Endodermal cell (in vitro differentiated cells): Measurements from ENCODE around the gene TNFAIP2. TPM values are rescaled to one million over a fixed set of nuclear protein-coding genes. Genes with fewer than 3 reads are reported as not detected.
"Not testable (repeated sequence)": the region's sequence is repeated elsewhere in the genome, so short reads cannot be mapped to it uniquely, and the experiment has no call there.

Experiments
- DNase-seq: peaks from one replicate; pipeline ENCODE4 v3.0.0-alpha.2; 2017
- H3K27ac ChIP-seq: 2 replicates; pipeline ENCODE4 v1.5.1; 2013; ENCODE audit warnings: mild to moderate bottlenecking, low read depth, low read length, moderate library complexity
- H3K27me3 ChIP-seq: 2 replicates; pipeline ENCODE4 v1.6.1; 2013; ENCODE audit warnings: mild to moderate bottlenecking, low read length, moderate library complexity; ENCODE audit not compliant: insufficient read depth, control insufficient read depth, poor library complexity, severe bottlenecking
- H3K36me3 ChIP-seq: 2 replicates; pipeline ENCODE4 v1.7.0; 2013; ENCODE audit warnings: mild to moderate bottlenecking, low read length, moderate library complexity; ENCODE audit not compliant: control insufficient read depth, insufficient read depth
- H3K4me1 ChIP-seq: one replicate; pipeline ENCODE4 v1.7.0; 2013; ENCODE audit warnings: low read length; ENCODE audit not compliant: control insufficient read depth, insufficient read depth
- H3K4me3 ChIP-seq: 2 replicates; pipeline ENCODE4 v1.5.1; 2013; ENCODE audit warnings: mild to moderate bottlenecking, low read length, moderate library complexity
- H3K9ac ChIP-seq: 2 replicates; pipeline ENCODE4 v1.6.1; 2013; ENCODE audit warnings: mild to moderate bottlenecking, low read length, moderate library complexity; ENCODE audit not compliant: poor library complexity, severe bottlenecking; ENCODE audit errors: extremely low read depth
- H3K9me3 ChIP-seq: 2 replicates; pipeline ENCODE4 v1.6.1; 2013; ENCODE audit warnings: mild to moderate bottlenecking, low read length, moderate library complexity; ENCODE audit not compliant: control insufficient read depth
- H3K27ac Mint-ChIP-seq: 2 replicates; pipeline ENCODE4 v1.8.0; 2020; ENCODE audit warnings: mixed read lengths
- H3K27me3 Mint-ChIP-seq: 2 replicates; pipeline ENCODE4 v1.8.0; 2021; ENCODE audit warnings: mild to moderate bottlenecking, mixed read lengths; ENCODE audit not compliant: insufficient read depth
- H3K36me3 Mint-ChIP-seq: 2 replicates; pipeline ENCODE4 v1.8.0; 2020; ENCODE audit warnings: low read depth, mixed read lengths
- H3K4me1 Mint-ChIP-seq: 2 replicates; pipeline ENCODE4 v1.8.0; 2020; ENCODE audit warnings: mixed read lengths
- H3K4me3 Mint-ChIP-seq: 2 replicates; pipeline ENCODE4 v1.8.0; 2020; ENCODE audit warnings: mild to moderate bottlenecking, moderate library complexity, mixed read lengths
- H3K9me3 Mint-ChIP-seq: 2 replicates; pipeline ENCODE4 v1.8.0; 2020; ENCODE audit warnings: mild to moderate bottlenecking, mixed read lengths
- WGBS, 2 experiments: methylation state at CpG; one replicate each; pipeline versions ENCODE4 v1.1.5 to v1.1.7; 2013; ENCODE audit warnings: missing lambda C conversion rate in 2 of 2, mixed read lengths in 1 of 2; ENCODE audit not compliant: insufficient coverage in 1 of 2, insufficient read length in 1 of 2; 5-methylcytosine and 5-hydroxymethylcytosine counted together
- total RNA-seq, 2 donors: library from RNA; stranded (reverse); fragmentation: NEBNext Ultra II Directional in 1 of 2; extraction: Animal tissue kit (Norgen Biotek cat#: 25700) in 1 of 2; gene quantifications; 2 replicates in 1 of 2; 3 replicates in 1 of 2; pipeline ENCODE4 v1.2.1, GENCODE V29; 2021
- TF ChIP-seq, protein P1 (sequence below): fragments of 200-600 bp; sonication (generic); conservative IDR thresholded peaks from 2 replicates; pipeline ENCODE4 v1.5.0; 2021; ENCODE audit warnings: antibody characterized with exemption, mild to moderate bottlenecking

The TNFAIP2 gene
- total RNA-seq, 2 donors from 2014 or later: 16.8 to 19.4 TPM

DNA sequence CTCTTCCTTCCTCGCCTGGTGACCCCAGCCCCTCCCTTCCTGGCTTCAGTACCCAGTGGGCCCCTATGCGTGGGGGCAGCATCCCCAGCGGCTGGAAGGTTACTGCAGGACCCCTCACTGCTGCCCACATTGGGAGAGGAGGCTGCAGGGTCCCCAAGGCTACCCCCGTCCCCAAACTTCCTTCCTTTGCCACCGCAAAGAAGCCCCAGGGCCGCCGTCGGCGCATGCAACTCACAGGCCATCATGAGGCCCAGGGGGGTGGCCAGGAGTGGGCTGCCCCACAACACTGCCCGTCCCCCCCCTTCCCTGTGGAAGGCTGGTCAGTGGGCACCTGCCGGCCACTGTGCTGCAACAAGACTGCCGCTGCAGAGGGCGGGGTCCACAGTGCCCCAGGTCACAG, 9.5 kb upstream of the TNFAIP2 start:
- H3K27me3 ChIP-seq: no peaks in the 10 kb centered on the region
- no peaks in the 10 kb centered on the region for H3K36me3 ChIP-seq
- H3K4me3 ChIP-seq: no peak overlapping the region
- no peak overlapping the region for H3K9ac ChIP-seq
- Mint-ChIP-seq H3K36me3 (no peaks in the 10 kb centered on the region), H3K27me3 (peaks cover 9% of the 10 kb centered on the region), H3K4me1 (peaks cover 12% of the 10 kb centered on the region), H3K4me3 (no peak overlapping the region), H3K27ac (no peak overlapping the region), H3K9me3 (no peaks in the 10 kb centered on the region)
- no peak overlapping the region for H3K27ac ChIP-seq
- no peaks in the 10 kb centered on the region for H3K9me3 ChIP-seq
- peak; percentile 45 for DNase-seq
- WGBS, 2 experiments: 79 to 90% methylated on average over 5 to 13 of the region's 13 CpGs
- TF ChIP-seq, protein P1, sequence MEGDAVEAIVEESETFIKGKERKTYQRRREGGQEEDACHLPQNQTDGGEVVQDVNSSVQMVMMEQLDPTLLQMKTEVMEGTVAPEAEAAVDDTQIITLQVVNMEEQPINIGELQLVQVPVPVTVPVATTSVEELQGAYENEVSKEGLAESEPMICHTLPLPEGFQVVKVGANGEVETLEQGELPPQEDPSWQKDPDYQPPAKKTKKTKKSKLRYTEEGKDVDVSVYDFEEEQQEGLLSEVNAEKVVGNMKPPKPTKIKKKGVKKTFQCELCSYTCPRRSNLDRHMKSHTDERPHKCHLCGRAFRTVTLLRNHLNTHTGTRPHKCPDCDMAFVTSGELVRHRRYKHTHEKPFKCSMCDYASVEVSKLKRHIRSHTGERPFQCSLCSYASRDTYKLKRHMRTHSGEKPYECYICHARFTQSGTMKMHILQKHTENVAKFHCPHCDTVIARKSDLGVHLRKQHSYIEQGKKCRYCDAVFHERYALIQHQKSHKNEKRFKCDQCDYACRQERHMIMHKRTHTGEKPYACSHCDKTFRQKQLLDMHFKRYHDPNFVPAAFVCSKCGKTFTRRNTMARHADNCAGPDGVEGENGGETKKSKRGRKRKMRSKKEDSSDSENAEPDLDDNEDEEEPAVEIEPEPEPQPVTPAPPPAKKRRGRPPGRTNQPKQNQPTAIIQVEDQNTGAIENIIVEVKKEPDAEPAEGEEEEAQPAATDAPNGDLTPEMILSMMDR: no peak
- H3K4me1 ChIP-seq: peaks cover 5% of the 10 kb centered on the region

DNA sequence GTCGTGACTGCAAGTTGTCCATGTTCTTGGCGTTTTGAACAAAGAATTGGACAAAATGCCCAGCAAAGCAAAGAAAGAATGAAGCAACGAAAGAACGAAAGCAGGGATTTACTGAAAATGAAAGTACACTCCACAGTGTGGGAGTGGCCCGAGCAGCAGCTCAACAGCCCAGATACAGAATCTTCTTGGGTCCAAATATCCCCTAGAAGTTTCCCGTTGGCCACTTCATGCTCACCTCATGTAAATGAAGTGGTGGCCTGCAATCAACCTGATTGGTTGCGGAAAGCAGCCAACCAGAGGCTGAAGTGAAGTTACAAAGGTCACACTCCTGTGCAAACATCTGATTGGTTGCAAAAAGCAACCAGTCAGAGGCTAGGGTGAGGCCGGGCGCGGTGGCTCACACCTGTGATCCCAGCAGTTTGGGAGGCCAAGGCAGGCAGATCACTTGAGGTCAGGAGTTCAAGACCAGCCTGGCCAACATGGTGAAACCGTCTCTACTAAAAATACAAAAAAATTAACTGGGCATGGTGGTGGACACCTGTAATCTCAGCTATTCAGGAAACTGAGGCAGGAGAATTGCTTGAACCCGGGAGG, 8.1 kb upstream of the TNFAIP2 start:
- not testable (repeated sequence) for H3K27me3 ChIP-seq, H3K9me3 ChIP-seq, H3K36me3 Mint-ChIP-seq, DNase-seq, H3K4me3 ChIP-seq, H3K4me1 Mint-ChIP-seq, H3K36me3 ChIP-seq, H3K27ac Mint-ChIP-seq, H3K27ac ChIP-seq, H3K4me1 ChIP-seq, H3K4me3 Mint-ChIP-seq, H3K9me3 Mint-ChIP-seq, H3K9ac ChIP-seq, H3K27me3 Mint-ChIP-seq
- TF ChIP-seq, protein P1: peak; percentile 21
- 90 to 92% methylated on average over 12 of the region's 12 CpGs for WGBS, 2 experiments

DNA sequence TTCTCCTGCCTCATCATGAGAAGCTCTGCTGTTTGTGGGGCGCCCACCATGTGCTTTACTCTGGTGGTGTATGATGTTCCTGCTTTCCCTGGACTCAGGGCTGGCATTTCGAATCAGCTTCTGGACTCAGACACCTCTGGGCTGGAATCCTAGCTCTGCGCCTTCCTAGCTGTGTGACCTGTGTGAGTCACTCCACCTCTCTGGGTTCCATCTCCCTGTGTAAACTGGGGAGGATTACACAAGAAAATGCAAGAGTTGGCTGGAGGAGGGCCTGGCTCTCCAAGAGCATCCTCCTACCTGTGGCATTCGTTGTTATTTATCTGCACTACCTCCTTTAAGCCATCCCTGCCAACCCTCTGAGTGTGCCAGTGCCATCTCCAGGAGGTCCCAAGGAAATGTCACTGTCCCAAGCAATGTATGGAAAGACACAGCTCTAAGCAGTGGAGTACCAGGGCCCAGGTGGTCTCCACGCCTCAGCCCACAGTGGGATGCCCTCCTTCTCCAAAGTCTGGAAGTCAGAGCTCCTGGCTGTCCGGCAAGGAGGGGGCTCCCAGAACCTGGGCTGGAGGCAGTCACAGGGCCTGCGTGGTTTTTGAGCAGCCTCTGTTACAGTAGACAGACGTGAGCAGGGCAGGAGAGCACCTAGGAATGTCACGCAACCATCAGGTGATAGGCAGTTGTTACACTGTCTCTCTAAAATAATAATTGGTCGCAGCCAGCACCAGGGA, 7.3 kb upstream of the TNFAIP2 start:
- no peaks in the 10 kb centered on the region for H3K27me3 ChIP-seq
- no peak overlapping the region for H3K27ac ChIP-seq
- 90 to 93% methylated on average over 9 to 10 of the region's 10 CpGs for WGBS, 2 experiments
- H3K36me3 Mint-ChIP-seq: no peaks in the 10 kb centered on the region
- no peaks in the 10 kb centered on the region for H3K36me3 ChIP-seq
- no peaks in the 10 kb centered on the region for H3K4me1 Mint-ChIP-seq
- no peak overlapping the region for H3K4me3 ChIP-seq
- no peak overlapping the region for H3K4me3 Mint-ChIP-seq
- no peaks in the 10 kb centered on the region for H3K9me3 ChIP-seq
- TF ChIP-seq, protein P1: no peak
- H3K9me3 Mint-ChIP-seq: no peaks in the 10 kb centered on the region
- H3K27me3 Mint-ChIP-seq: no peaks in the 10 kb centered on the region
- no peak for DNase-seq
- no peaks in the 10 kb centered on the region for H3K4me1 ChIP-seq
- no peak overlapping the region for H3K27ac Mint-ChIP-seq
- no peak overlapping the region for H3K9ac ChIP-seq
